ENCODE data around the gene PTGFRN. TPM values are rescaled to one million over a fixed set of nuclear protein-coding genes. Genes with fewer than 3 reads are reported as not detected.

PTGFRN gene
- total and polyA plus RNA-seq, 2 of the 8 experiments (the other 6 are each of a cell fraction or from before 2014, with no cell fraction given) = 13.0 to 32.6 TPM

DNA sequence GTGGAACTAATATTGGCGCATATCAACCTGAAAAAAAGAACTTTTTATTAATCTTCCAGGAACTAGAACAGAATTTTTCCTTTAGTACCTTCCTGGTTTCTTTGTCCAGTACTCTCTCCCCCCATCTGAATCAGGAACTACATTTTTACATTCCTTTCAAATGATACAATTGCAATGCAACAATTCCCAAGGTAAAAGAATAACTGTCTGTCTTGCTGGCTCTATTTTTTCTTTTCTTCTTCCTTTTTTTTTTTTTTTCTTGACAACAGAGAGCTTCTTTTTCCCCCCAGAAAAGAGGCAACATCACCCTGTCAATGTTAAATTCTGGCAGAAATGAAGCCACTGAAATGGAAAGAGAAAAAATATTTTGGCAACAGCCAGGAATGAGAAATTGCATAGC, 87.3 kb downstream of the PTGFRN start:
- Histone ChIP-seq H2BK12ac (ENCODE audit: low read depth, low read length) (no peak overlapping the region), H3K36me3 (ENCODE audit: control insufficient read depth in 2 of 4, insufficient read depth in 4 of 4, low read length in 3 of 4) (no peaks in the 10 kb centered on the region), H2BK15ac (ENCODE audit: low read length) (no peak overlapping the region), H3K18ac (ENCODE audit: extremely low read depth, low read length) (no peak overlapping the region), H3K9ac (replicated peaks in 1 of 4; ENCODE audit: extremely low read depth in 1 of 4, low read depth in 3 of 4, low read length in 3 of 4) (no peak overlapping the region), H3K23ac (ENCODE audit: insufficient read length) (no peak overlapping the region), H3K79me2 (ENCODE audit: control insufficient read depth in 1 of 2, insufficient read depth in 2 of 2, low read length in 2 of 2) (no peaks in the 10 kb centered on the region), H3K27ac (ENCODE audit: low read depth, low read length) (no peak overlapping the region), H3K23me2 (ENCODE audit: low read depth, low read length) (no peaks in the 10 kb centered on the region; the same call in 1 of the 2 replicates), H2BK120ac (replicated peaks; ENCODE audit: low read depth, low read length) (no peak overlapping the region), H2BK5ac (ENCODE audit: low read depth, low read length) (no peak overlapping the region), H3K4ac (replicated peaks; ENCODE audit: insufficient read length, low read depth, low read length) (no peak overlapping the region), H4K8ac (ENCODE audit: extremely low read depth, insufficient read depth, low read length) (no peak overlapping the region), H3K27me3 (replicated peaks in 1 of 4; ENCODE audit: control insufficient read depth in 3 of 4, extremely low read depth in 1 of 4, insufficient read depth in 3 of 4, low read length in 3 of 4) (no peaks in the 10 kb centered on the region), H3K4me3 (ENCODE audit: extremely low read depth in 1 of 4, insufficient read depth in 2 of 4, low read depth in 3 of 4, low read length in 4 of 4) (no peak overlapping the region), H4K91ac (replicated peaks; ENCODE audit: insufficient read length, low read length) (no peak overlapping the region), H3K14ac (ENCODE audit: insufficient read length) (no peak overlapping the region), H2AK5ac (ENCODE audit: low read depth, low read length) (no peak overlapping the region), H3K4me2 (ENCODE audit: insufficient read depth in 1 of 2, low read depth in 2 of 2, low read length in 2 of 2) (no peak overlapping the region), H3K4me1 (replicated peaks in 1 of 4; ENCODE audit: control insufficient read depth in 3 of 4, insufficient read depth in 4 of 4, low read length in 3 of 4) (no peaks in the 10 kb centered on the region), H2BK20ac (ENCODE audit: low read length) (no peak overlapping the region), H2AFZ (ENCODE audit: low read length) (no peak overlapping the region), H3K79me1 (ENCODE audit: low read depth, low read length) (no peaks in the 10 kb centered on the region), H3K56ac (replicated peaks; ENCODE audit: insufficient read length, low read depth, low read length) (no peak overlapping the region), H4K20me1 (replicated peaks in 1 of 2; ENCODE audit: control insufficient read depth in 1 of 2, insufficient read depth in 2 of 2, low read length in 2 of 2) (no peaks in the 10 kb centered on the region), H4K5ac (ENCODE audit: insufficient read length, low read depth, low read length) (no peak overlapping the region), H3K9me3 (ENCODE audit: insufficient read depth in 2 of 2, low read depth in 1 of 2, low read length in 1 of 2) (0 out of 4 replicates have a peak, but pooled peaks cover 0 to 3% of the 10 kb centered on the region in 2 experiments)
- FAIRE-seq (no peak), DNase-seq (ENCODE audit: low read depth in 1 of 2, low spot score in 2 of 2) (no peak)
- CTCF ChIA-PET (ENCODE audit: partially characterized antibody) = interaction anchor here (1.0 to 1.2 kb wide), 2 partner anchors 14 to 233 kb away, joined by 3 to 8 read pairs; no protein-coding TSS in a partner anchor
- POLR2A ChIA-PET (ENCODE audit: partially characterized antibody) = interaction anchor here (2.0 kb wide), 1 partner anchor 10 kb away, joined by 4 read pairs; no protein-coding TSS in a partner anchor
- no peak for TF ChIP-seq CHD1 (IDR thresholded peaks at IDR 0.05; ENCODE audit: low read depth, low read length)
- no peak for TF ChIP-seq SP2 (IDR thresholded peaks at IDR 0.05; ENCODE audit: low read length)
- TF ChIP-seq CTBP2 (IDR thresholded peaks at IDR 0.05; ENCODE audit: borderline replicate concordance, insufficient read depth, insufficient read length, low read length) = no peak
- 85% methylated on average over 1 of the region's 1 CpG; no CpG with 5 or more reads in 1 of the 2 experiments for WGBS, 2 experiments (ENCODE audit: extremely low coverage in 1 of 2, insufficient coverage in 1 of 2, insufficient read length in 1 of 2, insufficient replicate concordance in 2 of 2, low coverage in 1 of 2, low lambda C conversion rate in 2 of 2, missing lambda C conversion rate in 1 of 2)

All from H1 (cell line).